GM23338 (cell line): ENCODE results near the gene WDSUB1. TPM values are rescaled to one million over a fixed set of nuclear protein-coding genes. Genes with fewer than 3 reads are reported as not detected.

Experiments
- ATAC-seq: fragments of 200-7000 bp; cut with Tn5 transposase; 3 replicates; pipeline ENCODE4 v1.9.1; 2020
- DNase-seq: peaks from one replicate; pipeline ENCODE4 v3.0.0-alpha.2; 2015; ENCODE audit warnings: low spot score
- H2AFZ ChIP-seq: fragments of 200-600 bp; sonication (generic); 2 replicates; pipeline ENCODE4 v1.8.0; 2016; ENCODE audit warnings: antibody characterized with exemption, mild to moderate bottlenecking, moderate library complexity
- H3F3A ChIP-seq: fragments of 200-600 bp; sonication (generic); replicated peaks from 2 replicates; pipeline ENCODE4 v1.8.0; 2017; ENCODE audit warnings: antibody characterized with exemption, mixed run types, low read depth
- H3K27ac ChIP-seq: fragments of 200-600 bp; sonication (generic); 2 replicates; pipeline ENCODE4 v1.6.1; 2016; ENCODE audit warnings: low read depth
- H3K27me3 ChIP-seq: fragments of 200-600 bp; sonication (generic); 2 replicates; pipeline ENCODE4 v1.8.0; 2016; ENCODE audit warnings: mild to moderate bottlenecking, mixed run types, moderate library complexity; ENCODE audit not compliant: insufficient read depth
- H3K36me3 ChIP-seq: fragments of 200-600 bp; sonication (generic); 2 replicates; pipeline ENCODE4 v1.8.0; 2016; ENCODE audit warnings: mild to moderate bottlenecking; ENCODE audit not compliant: insufficient read depth
- H3K4me1 ChIP-seq: fragments of 200-600 bp; sonication (generic); 2 replicates; pipeline ENCODE4 v1.8.0; 2016; ENCODE audit warnings: mild to moderate bottlenecking, moderate library complexity; ENCODE audit not compliant: insufficient read depth
- H3K4me2 ChIP-seq: fragments of 200-600 bp; sonication (generic); 2 replicates; pipeline ENCODE4 v1.7.1; 2017; ENCODE audit warnings: mixed run types
- H3K4me3 ChIP-seq: fragments of 200-600 bp; sonication (generic); 2 replicates; pipeline ENCODE4 v1.6.1; 2016; ENCODE audit warnings: mixed run types
- H3K79me2 ChIP-seq: fragments of 200-600 bp; sonication (generic); replicated peaks from 2 replicates; pipeline ENCODE4 v1.8.0; 2017; ENCODE audit warnings: mild to moderate bottlenecking; ENCODE audit not compliant: insufficient read depth
- H3K9me2 ChIP-seq: fragments of 200-600 bp; sonication (generic); 2 replicates; pipeline ENCODE4 v1.8.0; 2017; ENCODE audit not compliant: insufficient read depth
- H4K20me1 ChIP-seq: fragments of 200-600 bp; sonication (generic); replicated peaks from 2 replicates; pipeline ENCODE4 v1.8.0; 2017; ENCODE audit warnings: mild to moderate bottlenecking; ENCODE audit not compliant: insufficient read depth
- H3K27ac Mint-ChIP-seq: 2 replicates; pipeline ENCODE4 v1.8.0; 2020; ENCODE audit warnings: inconsistent platforms, mild to moderate bottlenecking, moderate library complexity, mixed read lengths
- H3K27me3 Mint-ChIP-seq: 3 replicates; pipeline ENCODE4 v1.8.0; 2022; ENCODE audit warnings: low read depth, mild to moderate bottlenecking, moderate library complexity, mixed read lengths, inconsistent platforms; ENCODE audit not compliant: insufficient read depth, poor library complexity
- H3K36me3 Mint-ChIP-seq: 3 replicates; pipeline ENCODE4 v1.8.0; 2021; ENCODE audit warnings: low read depth, mild to moderate bottlenecking, inconsistent platforms, moderate library complexity, mixed read lengths
- H3K4me1 Mint-ChIP-seq: 3 replicates; pipeline ENCODE4 v1.8.0; 2020; ENCODE audit warnings: mild to moderate bottlenecking, inconsistent platforms, mixed read lengths
- H3K4me3 Mint-ChIP-seq: 3 replicates; pipeline ENCODE4 v1.8.0; 2021; ENCODE audit warnings: moderate library complexity, mild to moderate bottlenecking, inconsistent platforms, mixed read lengths
- H3K9me3 Mint-ChIP-seq: 3 replicates; pipeline ENCODE4 v1.8.0; 2020; ENCODE audit warnings: moderate library complexity, mild to moderate bottlenecking, inconsistent platforms, mixed read lengths
- CREB1 ChIP-seq: fragments of 250-450 bp; sonication (Bioruptor Pico); IDR thresholded peaks from 2 replicates; pipeline ENCODE4 v1.5.0; 2020; ENCODE audit warnings: low read depth, mild to moderate bottlenecking, moderate library complexity
- CTCF ChIP-seq, 2 experiments: fragments of 200-600 bp in 1 of 2; sonication (generic) in 1 of 2; conservative IDR thresholded peaks; 2 replicates each; pipeline versions ENCODE4 v1.5.1 to v1.6.1; 2016 to 2017; ENCODE audit warnings: antibody characterized with exemption in 2 of 2, low read depth in 2 of 2, mild to moderate bottlenecking in 2 of 2, moderate library complexity in 1 of 2
- ETS1 ChIP-seq: IDR thresholded peaks from 2 replicates; pipeline ENCODE4 v1.6.1; 2016; ENCODE audit warnings: antibody characterized with exemption
- EZH2 ChIP-seq: fragments of 200-600 bp; sonication (generic); IDR thresholded peaks from one replicate; pipeline ENCODE4 v1.8.0; 2017; ENCODE audit warnings: antibody characterized with exemption, mild to moderate bottlenecking, low read depth; ENCODE audit not compliant: unreplicated experiment
- EZH2phosphoT487 ChIP-seq: fragments of 200-600 bp; sonication (generic); IDR thresholded peaks from one replicate; pipeline ENCODE4 v1.8.1; 2018; ENCODE audit warnings: antibody characterized with exemption; ENCODE audit not compliant: unreplicated experiment
- JUNB ChIP-seq: IDR thresholded peaks from one replicate; pipeline ENCODE4 v1.6.1; 2016; ENCODE audit warnings: antibody characterized with exemption; ENCODE audit not compliant: unreplicated experiment
- NANOG ChIP-seq: IDR thresholded peaks from 2 replicates; pipeline ENCODE4 v1.6.1; 2016; ENCODE audit warnings: antibody characterized with exemption, borderline replicate concordance
- POLR2AphosphoS5 ChIP-seq: IDR thresholded peaks from 2 replicates; pipeline ENCODE4 v1.6.1; 2016; ENCODE audit warnings: antibody characterized with exemption, low read depth
- REST ChIP-seq: IDR thresholded peaks from one replicate; pipeline ENCODE4 v1.6.1; 2018; ENCODE audit warnings: antibody characterized with exemption; ENCODE audit not compliant: unreplicated experiment
- STAT1 ChIP-seq: IDR thresholded peaks from one replicate; pipeline ENCODE4 v1.6.1; 2016; ENCODE audit warnings: antibody characterized with exemption; ENCODE audit not compliant: unreplicated experiment
- ZNF114 ChIP-seq: fragments of 250-450 bp; sonication (Bioruptor Pico); IDR thresholded peaks from 2 replicates; pipeline ENCODE4 v1.5.0; 2020; ENCODE audit warnings: mild to moderate bottlenecking, moderate library complexity
- ZNF331 ChIP-seq: fragments of 250-450 bp; sonication (Bioruptor Pico); IDR thresholded peaks from 2 replicates; pipeline ENCODE4 v1.5.0; 2020; ENCODE audit warnings: low read depth, mild to moderate bottlenecking, moderate library complexity
- ZNF462 ChIP-seq: fragments of 250-450 bp; sonication (Bioruptor Pico); IDR thresholded peaks from 2 replicates; pipeline ENCODE4 v1.5.0; 2020; ENCODE audit warnings: mild to moderate bottlenecking, moderate library complexity
- polyA plus RNA-seq: library from polyadenylated mRNA; unstranded; fragments of >200 nt; fragmentation: Nextera tagmentation; extraction: Ambion mirVana; gene quantifications from 2 replicates; pipeline ENCODE4 v1.2.1, GENCODE V29; 2016
- total RNA-seq: library from RNA; depleted of rRNA; stranded (reverse); fragments of >200 nt; shearing (Covaris generic); gene quantifications from 2 replicates; pipeline ENCODE4 v1.2.3, GENCODE V29; 2014

WDSUB1 gene
- total and polyA plus RNA-seq, 2 experiments from 2014 or later: 9.9 to 12.2 TPM

- no peaks in the 10 kb centered on the region for H3K9me3 Mint-ChIP-seq
- Histone ChIP-seq H2AFZ (no peak overlapping the region), H4K20me1 (no peaks in the 10 kb centered on the region), H3K36me3 (no peaks in the 10 kb centered on the region), H3K4me3 (no peak overlapping the region), H3K4me2 (no peak overlapping the region), H3K79me2 (no peaks in the 10 kb centered on the region), H3K9me2 (no peaks in the 10 kb centered on the region), H3K4me1 (no peaks in the 10 kb centered on the region), H3K27me3 (no peaks in the 10 kb centered on the region), H3F3A (no peaks in the 10 kb centered on the region), H3K27ac (no peak overlapping the region)
- ATAC-seq (no peak), DNase-seq (no peak)
- TF ChIP-seq EZH2 (no peak), ZNF462 (CRISPR knock-in tag) (no peak), ZNF331 (no peak), REST (no peak), CREB1 (no peak), CTCF (conservative IDR thresholded peaks at IDR 0.05; ENCODE audit: low read depth in 2 of 2) (no peak), ETS1 (no peak), EZH2phosphoT487 (no peak), ZNF114 (CRISPR knock-in tag) (no peak), STAT1 (no peak), JUNB (no peak), POLR2AphosphoS5 (no peak), NANOG (no peak)
- no peak overlapping the region for H3K27ac Mint-ChIP-seq
- H3K27me3 Mint-ChIP-seq: no peaks in the 10 kb centered on the region
- no peaks in the 10 kb centered on the region for H3K4me1 Mint-ChIP-seq
- no peak overlapping the region for H3K4me3 Mint-ChIP-seq
- no peaks in the 10 kb centered on the region for H3K36me3 Mint-ChIP-seq
Observed at GRCh38 chr2:159196393-159196925, 90.0 kb downstream of the WDSUB1 start.
